Middle frontal gyrus (tissue), 1 donor: Measurements from ENCODE around the gene ASCC3.

Experiments used
- DNase-seq: peaks from one replicate; pipeline ENCODE4 v3.0.0-alpha.2; 2015; ENCODE audit warnings: low spot score; ENCODE audit errors: extremely low spot score

ASCC3 gene

DNA sequence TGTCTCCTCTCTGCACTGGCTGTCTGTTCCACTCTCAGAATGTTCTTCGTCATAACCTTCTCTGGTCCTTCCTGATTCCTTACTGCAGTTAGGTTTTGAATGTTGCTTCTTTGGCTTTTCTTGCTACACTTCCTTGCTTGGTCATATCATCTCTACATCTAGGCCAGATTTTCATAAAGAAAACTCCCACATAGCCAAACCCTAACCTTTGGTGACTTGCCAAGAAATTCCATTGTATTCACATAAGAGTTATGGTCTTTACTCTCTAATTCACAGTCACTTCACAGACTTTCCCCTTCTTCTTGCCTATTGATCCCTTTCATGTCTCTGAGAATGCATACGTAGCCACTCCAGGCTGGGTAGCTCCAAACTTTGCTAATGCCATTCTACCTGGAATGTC is 374.5 kb downstream of the ASCC3 start:
- DNase-seq = no peak

DNA sequence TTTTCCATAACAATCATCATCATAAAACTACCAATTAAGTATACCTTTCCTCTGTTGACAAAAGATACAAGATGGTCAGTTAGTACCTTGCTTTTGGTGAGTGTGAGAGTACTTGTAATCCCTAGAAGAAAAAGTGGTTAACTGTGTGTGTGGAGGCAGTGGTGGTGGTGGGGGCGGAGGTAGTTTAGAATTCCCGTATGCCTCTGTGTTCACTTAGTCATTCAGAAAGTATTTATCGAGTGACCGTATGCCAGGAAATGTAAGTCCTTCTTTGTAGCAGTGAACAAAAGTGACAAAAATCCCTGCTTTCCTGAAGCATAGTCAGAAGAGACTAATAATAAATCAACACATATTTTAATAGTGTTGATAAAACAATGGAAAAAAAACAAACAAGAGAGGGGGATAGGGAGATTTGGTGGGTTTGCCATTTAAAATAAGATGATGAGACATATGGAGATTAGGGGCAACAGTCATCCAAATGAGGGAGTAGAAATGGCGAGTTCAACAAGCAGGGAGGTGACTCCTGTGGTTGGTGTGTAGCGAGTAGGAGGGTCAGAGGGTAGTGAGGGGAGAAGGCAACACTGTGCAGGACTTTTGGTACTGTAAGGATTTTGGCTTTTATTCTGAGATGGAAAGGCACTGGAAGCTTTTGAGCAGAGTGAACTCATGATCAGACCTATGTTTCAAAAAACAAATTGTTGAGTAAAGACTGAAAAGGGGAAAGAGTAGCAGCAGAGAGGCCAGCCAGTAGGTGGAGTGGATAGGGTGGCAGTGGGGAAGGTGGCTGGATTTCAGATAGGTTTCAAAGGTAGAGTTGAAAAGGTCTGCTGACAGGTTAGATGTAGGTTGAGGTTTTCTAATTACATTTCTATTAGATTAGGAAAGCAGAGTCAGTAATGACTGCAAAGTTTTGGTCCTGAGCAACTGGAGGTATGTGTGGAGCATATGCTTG is 376.1 kb downstream of the ASCC3 start:
- no peak for DNase-seq

DNA sequence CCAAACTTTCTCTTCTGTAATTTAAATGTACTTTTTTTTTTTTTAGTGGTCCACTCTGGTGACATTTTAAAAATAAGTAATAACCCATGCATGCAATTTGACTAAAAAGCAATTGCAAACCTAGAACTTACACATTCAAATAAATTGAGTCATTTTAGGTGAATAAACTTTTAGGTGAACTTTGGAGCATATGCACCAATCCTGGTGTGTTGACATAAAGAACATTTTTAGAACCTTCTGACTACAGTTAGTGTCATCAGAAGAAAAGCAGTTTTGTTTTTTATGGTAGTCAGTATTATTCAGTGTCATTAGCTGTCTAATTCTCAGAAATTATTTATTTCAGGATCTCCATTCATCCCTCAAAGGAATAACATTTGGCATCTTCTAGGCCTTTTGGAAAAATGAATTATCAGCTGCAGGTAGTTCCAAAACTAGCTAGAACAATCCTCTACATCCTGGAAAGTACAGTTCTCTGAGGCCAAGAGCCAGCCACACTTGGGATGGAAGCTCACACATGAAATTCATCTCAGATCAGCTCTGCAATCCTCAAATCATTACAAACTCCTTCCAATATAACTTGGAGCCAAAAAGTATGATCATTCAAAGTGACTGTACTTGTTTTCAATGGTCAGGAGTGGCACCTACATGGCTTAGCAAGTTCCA is 378.0 kb downstream of the ASCC3 start:
- no peak for DNase-seq

DNA sequence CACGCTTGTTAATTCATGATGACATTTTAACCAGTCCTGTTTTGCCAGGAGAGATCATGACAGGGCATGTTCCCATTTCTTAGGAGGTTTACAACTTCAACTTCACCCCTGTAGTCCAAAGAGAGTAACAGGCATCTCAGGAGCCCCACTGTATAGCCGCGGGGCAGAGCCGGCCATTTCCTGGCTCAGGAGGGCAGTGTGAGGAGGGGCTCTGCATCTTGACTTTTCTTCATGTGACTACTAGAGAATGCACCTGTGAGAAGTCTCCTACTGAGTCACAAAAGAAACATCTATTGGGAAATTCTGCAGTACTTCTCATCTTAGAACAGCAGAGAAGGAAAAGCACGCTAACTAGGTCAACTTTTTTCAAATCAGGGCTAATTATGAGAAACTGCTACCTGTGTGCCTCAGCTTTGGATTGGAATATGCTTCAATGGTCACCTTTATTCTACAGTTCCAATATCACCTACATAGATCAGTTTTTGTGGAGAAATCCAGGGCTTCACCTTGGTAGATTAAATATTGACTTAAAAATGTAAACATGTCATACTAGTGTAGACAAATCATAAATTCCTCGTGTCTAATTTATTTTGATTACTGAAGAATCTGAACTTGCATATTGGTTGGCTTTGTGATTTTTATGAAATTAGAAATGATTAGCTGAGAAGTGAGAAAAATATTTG is 387.8 kb downstream of the ASCC3 start:
- no peak for DNase-seq

DNA sequence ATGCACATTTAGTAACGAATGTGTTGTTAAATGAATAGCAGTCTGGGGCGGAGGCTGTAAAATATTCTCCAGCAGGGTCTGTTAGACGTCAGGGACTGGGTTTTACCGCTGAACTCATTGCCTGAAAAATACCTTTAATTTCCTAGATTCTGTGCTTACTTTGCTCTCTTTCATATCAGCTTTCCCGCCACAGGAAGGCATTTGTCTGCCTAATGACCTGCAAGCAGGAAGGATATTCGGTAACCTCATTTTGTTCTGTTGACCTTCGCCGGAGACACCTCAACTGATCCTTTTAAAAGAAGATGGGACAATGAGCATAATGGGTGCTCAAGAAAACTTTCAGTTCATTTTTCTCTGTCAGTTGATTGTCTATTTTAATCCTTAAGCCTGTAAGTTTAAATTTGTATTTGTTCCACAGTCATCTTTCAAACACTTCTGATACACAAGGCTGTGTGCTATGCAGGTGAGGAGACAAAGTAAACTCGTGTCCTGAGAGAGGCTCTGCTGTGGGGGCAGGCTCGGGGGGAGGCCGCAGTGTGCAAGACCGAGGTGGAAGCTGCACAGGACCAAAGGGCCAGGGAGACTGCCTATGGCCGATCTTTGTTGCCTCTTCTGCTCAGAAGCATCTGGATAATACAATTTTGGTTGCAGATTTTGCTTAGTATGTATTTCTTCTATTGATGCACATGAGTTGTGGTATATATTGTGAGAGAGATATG is 389.0 kb downstream of the ASCC3 start:
- no peak for DNase-seq

DNA sequence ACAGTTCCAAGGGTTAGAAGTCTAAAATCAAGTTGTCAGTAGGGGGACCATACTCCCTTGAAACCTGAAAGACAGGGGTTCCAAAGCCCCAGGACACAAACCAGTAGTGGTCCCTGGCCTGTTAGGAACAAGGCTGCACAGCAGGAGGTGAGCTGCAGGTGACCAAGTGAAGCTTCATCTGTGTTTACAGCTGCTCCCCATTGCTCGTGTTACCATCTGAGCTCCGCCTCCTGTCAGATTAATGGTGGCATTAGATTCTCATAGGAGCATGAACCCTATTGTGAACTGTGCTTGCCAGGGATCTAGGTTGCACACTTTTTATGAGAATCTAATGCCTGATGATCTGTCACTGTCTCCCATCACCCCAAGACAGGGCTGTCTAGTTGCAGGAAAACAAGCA is 391.1 kb downstream of the ASCC3 start:
- DNase-seq = no peak

DNA sequence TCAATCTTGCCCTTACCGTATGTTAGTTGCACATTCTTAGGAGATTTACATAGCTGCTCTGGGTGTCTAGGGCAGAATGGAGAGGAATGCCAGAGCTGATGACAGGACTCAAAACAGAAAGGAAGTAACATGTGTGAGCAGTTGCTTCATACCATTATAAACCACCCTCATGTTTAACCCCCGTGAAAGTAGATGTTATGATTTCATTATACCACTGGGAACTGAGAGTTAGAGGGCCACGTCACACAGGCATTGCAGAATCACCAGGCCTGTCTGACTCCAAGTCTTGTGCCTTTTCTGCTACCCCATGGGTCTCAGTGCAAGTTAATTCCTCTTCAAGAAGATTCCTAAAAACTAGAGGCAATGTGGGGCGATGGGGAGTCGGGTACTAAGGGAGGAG is 392.9 kb downstream of the ASCC3 start:
- DNase-seq = no peak

DNA sequence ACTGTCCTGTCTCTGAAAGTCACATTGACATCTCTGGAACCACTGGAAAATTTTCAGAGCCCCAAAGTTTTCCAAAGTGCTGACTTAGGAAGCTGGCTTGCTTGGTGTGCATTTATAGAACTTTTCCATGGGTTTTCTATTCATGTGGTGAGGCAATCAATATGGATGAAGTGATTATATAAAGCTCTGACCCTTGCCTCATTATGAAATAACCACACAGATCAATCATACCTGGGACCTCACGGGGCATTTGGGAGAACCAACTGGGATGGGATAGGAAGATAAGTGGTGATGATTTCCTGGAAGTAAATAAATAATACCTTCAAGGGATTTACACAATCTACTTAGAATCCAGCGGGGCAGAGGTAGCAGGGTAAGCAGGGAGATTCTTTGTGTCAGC is 393.5 kb downstream of the ASCC3 start:
- DNase-seq = no peak

DNA sequence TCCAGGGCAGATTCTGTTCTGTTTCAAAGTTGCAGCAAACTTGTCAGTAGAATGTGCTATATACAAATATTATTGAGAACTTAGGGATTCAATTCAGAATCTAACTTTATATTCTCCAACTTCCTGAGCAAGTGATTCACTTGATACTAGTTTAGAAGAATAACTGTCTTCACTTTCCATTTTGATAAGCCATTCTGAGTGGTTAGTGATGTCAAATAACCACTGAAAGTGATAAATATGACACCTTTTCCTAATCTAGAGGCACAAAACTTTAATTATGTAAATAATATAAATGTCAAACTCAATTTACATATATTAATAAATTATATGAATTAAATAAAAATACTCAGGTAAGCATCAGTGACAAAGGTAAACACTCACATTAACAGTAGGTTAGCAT is 395.9 kb downstream of the ASCC3 start:
- DNase-seq = no peak

DNA sequence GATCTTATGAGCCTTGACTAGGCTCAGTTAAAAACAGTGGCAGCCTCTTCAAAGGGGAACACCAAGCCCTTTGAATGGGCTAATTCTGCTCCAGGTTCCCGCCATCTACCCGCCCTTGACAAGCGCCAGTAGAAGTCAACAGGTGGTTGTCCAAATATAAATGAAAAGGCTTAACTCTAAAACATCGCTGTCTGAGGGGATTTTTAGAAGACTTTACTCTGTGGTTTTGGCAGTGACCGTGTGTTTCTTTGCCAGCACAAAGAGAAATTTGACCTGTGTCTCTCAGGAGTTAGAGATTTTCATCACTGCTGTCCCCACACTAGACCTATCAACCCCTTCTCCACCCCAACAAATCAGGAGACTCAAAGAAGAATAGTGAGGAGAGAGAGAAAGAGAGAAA is 396.7 kb downstream of the ASCC3 start:
- no peak for DNase-seq

DNA sequence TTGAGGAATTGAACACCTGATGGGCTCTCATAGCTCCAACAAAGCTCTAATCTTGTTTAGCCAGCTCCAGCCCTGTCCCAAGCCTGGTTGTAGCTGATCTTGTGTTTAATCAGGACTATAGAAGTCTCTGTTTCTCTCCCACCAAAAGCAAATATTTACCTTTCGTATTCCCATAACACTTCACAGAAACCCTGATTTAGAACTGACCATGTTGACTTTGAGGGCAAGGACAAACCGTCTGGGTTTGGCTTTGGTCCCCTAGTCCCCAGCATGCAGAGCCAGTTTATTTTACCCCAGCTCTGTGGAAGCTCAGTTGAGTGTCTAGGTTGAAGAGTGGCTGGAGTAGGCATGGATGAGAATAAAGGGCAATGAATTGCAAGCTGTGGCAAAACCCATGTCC is 398.4 kb downstream of the ASCC3 start:
- no peak for DNase-seq

DNA sequence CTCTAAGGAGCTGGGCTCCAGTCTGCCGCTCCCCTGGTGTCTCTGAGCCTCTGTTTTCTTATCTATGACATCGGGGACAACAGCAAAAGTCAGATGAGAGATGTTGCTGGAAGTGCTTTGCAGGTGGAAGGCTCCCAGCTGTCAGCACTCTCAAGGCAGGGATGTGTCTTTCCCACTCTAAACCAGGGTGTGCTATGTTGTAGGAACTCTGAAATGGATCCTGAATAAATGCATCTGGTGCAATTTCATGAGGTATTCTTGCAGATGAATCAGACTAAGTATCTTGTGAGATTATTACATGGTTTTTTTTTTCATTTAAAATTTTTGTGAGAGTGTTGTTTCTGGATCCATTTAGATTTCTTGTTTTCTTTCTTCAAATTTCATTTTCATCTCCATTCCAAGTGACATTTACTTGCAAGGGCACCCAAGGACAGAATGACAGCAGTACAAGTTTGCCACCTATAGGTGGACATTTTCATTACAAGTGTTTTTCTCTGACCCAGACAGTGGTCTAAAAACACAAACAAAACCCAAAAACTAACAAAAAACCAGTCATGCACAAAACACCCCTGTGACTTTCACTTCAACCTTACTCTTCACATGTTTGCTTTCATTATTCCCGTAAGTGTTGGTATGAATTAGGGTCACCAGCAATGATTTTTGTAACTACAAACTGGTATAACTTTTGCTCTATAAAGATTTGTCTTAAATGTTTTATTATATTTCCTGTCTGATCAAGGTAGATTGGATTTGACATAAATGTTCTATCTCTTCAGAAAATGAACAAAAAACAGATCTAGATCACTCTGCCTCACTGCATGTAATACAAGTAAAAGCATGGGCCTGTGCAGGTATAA is 401.7 kb downstream of the ASCC3 start:
- no peak for DNase-seq

DNA sequence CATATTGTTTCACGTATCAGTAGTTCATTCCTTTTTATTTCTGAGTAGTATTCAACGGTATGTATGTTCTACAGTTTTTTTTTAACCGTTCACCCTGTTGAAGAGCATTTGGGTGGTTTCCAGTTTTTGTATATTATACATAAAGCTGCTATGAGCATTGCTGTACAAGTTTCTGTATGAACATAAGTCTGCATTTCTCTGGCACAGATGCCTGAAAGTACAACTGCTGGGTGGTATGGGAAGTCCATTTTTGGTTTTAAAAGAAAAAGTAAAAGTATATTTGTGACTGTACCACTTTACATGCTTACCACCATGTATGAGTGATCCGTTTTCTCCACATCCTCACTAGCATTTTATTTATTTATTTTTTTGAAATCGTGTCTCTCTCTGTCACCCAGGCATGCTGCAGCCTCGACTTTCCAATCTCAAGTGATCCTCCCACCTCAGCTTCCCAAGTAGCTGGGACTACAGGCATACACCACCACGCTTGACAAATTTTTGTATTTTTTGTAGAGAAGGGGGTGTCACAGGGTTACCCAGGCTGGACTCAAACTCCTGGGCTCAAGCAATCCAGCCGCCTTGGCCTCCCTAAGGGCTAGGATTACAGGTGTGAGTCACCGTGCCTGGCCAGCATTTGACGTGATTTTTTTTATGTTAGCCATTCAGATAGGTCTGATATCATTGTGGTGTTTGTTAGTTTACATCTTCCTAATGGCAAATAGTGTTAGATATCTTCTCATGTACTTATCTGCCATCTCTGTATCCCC is 405.4 kb downstream of the ASCC3 start:
- no peak for DNase-seq

DNA sequence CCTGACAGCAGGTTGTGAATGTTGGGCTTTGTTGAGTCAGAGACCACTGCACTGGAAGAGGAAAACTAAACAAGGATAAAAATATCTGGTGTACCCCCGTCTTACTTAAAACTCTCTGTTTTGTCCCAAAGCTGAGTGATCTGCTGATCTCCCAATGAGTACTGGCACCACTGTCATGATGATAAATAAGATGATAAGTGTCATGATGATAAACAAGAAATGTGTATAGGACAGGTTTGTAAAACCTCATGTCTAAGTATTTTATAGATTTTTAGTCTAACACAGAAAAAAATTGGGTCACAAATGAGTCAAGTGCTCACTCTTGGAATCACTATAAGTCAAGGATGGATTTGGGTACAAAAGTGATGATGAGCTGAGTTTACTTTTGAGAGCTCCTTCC is 407.9 kb downstream of the ASCC3 start:
- no peak for DNase-seq

DNA sequence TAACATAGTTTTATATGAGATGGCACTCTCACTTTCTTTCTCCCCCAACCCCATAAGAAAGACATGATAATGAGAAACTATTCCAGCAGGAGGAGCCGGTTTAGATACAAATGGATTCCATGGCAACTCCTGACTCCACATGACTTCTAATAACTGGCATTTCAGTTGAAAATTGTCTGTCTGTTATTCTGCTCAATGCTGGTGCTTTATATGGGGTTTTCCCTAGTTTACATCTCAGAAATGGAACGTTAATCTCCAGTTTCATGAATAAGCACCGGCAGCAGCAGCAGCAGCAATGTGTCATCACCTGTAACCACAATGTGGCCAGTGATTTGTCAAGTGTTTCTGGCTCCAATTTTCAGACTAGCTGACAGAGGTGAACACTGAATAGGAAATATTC is 408.5 kb downstream of the ASCC3 start:
- DNase-seq = no peak

DNA sequence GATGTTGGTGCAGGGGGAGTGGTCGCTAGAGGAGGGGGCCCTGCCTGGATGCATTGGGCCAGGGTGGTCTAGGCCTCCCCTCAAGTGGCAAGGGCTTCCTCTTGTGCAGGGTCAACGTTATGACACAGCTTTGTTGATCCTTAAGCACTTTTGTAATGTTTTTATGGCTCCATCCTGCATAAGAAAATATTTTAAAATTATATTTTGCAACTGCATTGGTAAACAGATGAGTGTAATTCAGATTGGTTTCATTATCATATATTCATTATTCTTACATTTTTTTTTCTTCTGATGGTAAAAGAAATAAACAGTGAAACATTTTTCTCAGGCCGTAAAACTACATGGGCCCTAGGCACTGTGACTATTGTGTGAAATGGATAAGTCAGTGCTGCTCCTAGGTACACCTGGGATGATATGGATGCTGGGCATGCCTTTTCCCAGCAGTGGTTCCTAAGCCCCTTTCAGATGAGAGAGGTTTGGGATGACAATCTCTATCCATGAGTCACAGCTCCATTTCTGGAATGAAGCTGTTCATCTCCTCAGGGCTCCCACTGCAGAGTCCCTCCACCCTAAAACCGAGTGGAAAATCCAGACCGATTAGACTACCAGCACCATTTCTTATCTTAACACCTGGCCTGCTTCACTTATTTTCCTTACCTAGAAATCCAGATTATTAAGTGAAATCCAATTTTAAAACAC is 410.6 kb downstream of the ASCC3 start:
- no peak for DNase-seq

DNA sequence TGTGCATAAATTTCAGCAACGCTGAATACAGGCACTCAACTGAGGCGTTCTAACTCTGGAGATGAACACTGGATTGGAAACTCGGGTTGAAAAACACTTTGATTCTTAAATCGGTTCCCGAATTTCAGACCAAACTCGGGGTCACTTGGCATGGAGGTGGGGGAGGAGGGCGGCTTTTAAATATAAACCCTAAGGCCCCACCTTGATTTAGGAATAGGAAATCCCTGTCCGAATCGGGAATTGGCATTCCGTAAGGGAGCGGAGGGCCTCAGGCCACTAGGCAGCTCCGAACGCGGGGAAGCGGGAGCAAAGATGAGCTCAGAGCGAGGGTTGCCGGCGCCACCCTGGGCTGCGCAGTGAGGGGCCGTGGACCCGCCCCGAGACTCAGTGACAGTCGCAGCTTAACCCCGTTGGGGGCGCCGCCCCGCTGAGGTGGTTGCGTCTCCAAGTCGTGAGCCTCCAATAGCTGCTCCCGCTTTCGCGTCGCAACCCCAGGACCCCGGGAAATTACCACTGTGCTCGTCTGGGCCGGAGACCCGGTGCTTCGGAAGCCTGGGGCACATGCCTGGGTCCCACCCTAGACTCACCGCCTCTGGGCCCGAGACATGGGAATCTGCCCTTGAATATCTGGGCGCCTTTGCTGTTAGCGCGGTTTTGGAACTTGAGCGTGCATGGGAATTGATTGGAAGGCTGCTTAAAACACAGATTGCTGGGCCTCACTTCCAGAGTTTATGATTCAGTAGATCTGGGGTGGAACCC is 411.8 kb downstream of the ASCC3 start:
- no peak for DNase-seq

DNA sequence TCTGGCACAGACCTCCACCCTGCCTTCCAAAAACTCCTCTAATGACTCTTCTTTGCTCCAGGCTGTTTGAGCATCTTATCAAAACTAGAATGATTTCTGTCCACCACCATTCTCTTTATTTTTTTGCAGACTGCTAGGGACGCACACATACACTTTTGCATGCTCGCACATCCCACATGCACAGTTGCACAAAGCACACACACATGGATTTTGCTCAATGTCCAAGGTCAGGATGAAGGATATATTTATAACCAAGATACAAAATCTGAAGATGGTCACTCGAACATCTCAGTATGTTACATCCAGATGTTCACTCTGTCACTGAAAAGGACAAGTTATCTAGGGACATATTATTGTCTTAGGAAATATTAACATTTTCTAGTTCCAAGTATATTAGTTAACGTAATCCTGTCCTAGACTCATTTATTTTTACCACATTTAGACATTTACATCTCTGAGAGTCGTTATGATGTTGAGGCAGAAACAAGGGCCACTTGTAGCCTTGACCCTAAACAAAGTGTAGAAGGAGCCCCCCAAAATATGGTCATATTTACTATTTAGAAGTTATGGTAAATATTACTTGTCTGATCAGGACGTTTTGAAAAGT is 413.0 kb downstream of the ASCC3 start:
- no peak for DNase-seq
